HepG2 (cell line): ENCODE data around the gene ZFP90. TPM values are rescaled to one million over a fixed set of nuclear protein-coding genes. Genes with fewer than 3 reads are reported as not detected.

Experiments
- ELF4 ChIP-seq: sonication (generic); formaldehyde crosslinking; IDR thresholded peaks from 2 replicates; pipeline ENCODE4 v1.5.0; 2020; ENCODE audit warnings: missing genetic modification reagents, mild to moderate bottlenecking, moderate library complexity, borderline replicate concordance
- FOXM1 ChIP-seq: sonication (generic); formaldehyde crosslinking; IDR thresholded peaks from 2 replicates; pipeline ENCODE4 v1.5.0; 2020; ENCODE audit warnings: missing genetic modification reagents
- HIVEP1 ChIP-seq: sonication (generic); formaldehyde crosslinking; IDR thresholded peaks from 2 replicates; pipeline ENCODE4 v1.4.0; 2020; ENCODE audit warnings: mild to moderate bottlenecking, missing genetic modification reagents
- KDM1A ChIP-seq: IDR thresholded peaks from 2 replicates; pipeline ENCODE4 v1.6.1; 2016; ENCODE audit warnings: missing compliant biosample characterization
- MYNN ChIP-seq: sonication (generic); formaldehyde crosslinking; IDR thresholded peaks from 2 replicates; pipeline ENCODE4 v1.4.0; 2020; ENCODE audit warnings: mild to moderate bottlenecking, low read depth, missing genetic modification reagents
- NR3C1 ChIP-seq: sonication (generic); formaldehyde crosslinking; IDR thresholded peaks from 2 replicates; pipeline ENCODE4 v1.4.0; 2020; ENCODE audit warnings: missing genetic modification reagents
- PITX1 ChIP-seq: sonication (generic); formaldehyde crosslinking; IDR thresholded peaks from 2 replicates; pipeline ENCODE4 v1.5.1; 2020; ENCODE audit warnings: mild to moderate bottlenecking, missing genetic modification reagents
- RAD51 ChIP-seq: fragments of 450-650 bp; IDR thresholded peaks from 2 replicates; pipeline ENCODE4 v1.6.1; 2016; ENCODE audit warnings: borderline replicate concordance
- REXO4 ChIP-seq: sonication (generic); formaldehyde crosslinking; IDR thresholded peaks from 2 replicates; pipeline ENCODE4 v1.8.0; 2022; ENCODE audit warnings: missing genetic modification reagents, mild to moderate bottlenecking, borderline replicate concordance
- RFX3 ChIP-seq: IDR thresholded peaks from 2 replicates; pipeline ENCODE4 v1.6.1; 2016; ENCODE audit warnings: missing biosample characterization, missing genetic modification reagents
- SMARCC2 ChIP-seq: fragments of 450-650 bp; IDR thresholded peaks from 2 replicates; pipeline ENCODE4 v1.6.1; 2017; ENCODE audit warnings: antibody characterized with exemption, mild to moderate bottlenecking
- SP2 ChIP-seq: sonication (generic); formaldehyde crosslinking; IDR thresholded peaks from 2 replicates; pipeline ENCODE4 v1.5.1; 2020; ENCODE audit warnings: mild to moderate bottlenecking, missing genetic modification reagents
- SPEN ChIP-seq: sonication (generic); formaldehyde crosslinking; IDR thresholded peaks from 2 replicates; pipeline ENCODE4 v1.5.1; 2020; ENCODE audit warnings: low read depth, mild to moderate bottlenecking, missing genetic modification reagents
- SRY ChIP-seq: sonication (generic); formaldehyde crosslinking; IDR thresholded peaks from 2 replicates; pipeline ENCODE4 v1.8.0; 2022; ENCODE audit warnings: mild to moderate bottlenecking, missing genetic modification reagents
- ZNF781 ChIP-seq: sonication (generic); formaldehyde crosslinking; IDR thresholded peaks from 2 replicates; pipeline ENCODE4 v1.5.1; 2020; ENCODE audit warnings: borderline replicate concordance, mild to moderate bottlenecking, missing genetic modification reagents; ENCODE audit errors: not compliant biosample characterization
- ZNF883 ChIP-seq: sonication (generic); formaldehyde crosslinking; IDR thresholded peaks from 2 replicates; pipeline ENCODE4 v1.5.1; 2020; ENCODE audit warnings: mild to moderate bottlenecking, missing genetic modification reagents; ENCODE audit errors: not compliant biosample characterization
- polyA plus RNA-seq, 8 experiments: library from polyadenylated mRNA; depleted of rRNA in 3 of 8; stranded (reverse) in 7 of 8; unstranded in 1 of 8; fragments of >200 nt; fragmentation: Illumina TruSeq in 4 of 8; extraction: Trizol in 4 of 8; gene quantifications; 2 replicates each; pipeline versions ENCODE4 v1.2.1 to v1.2.3, GENCODE V29; 2011 to 2016; ENCODE audit warnings: low read depth in 4 of 8, missing spikeins in 1 of 8, mixed read lengths in 1 of 8; ENCODE audit not compliant: insufficient read depth in 1 of 8
- total RNA-seq, 5 experiments: library from RNA; depleted of rRNA; stranded (reverse); fragments of >200 nt; fragmentation: Illumina TruSeq; extraction: Trizol; gene quantifications; 2 replicates each; pipeline ENCODE4 v1.2.3, GENCODE V29; 2016; ENCODE audit warnings: low read depth in 1 of 5
- TF ChIP-seq, protein P1 (sequence below): sonication (generic); formaldehyde crosslinking; IDR thresholded peaks from 2 replicates; pipeline ENCODE4 v1.5.0; 2020; ENCODE audit warnings: mild to moderate bottlenecking, missing genetic modification reagents
- TF ChIP-seq, protein P2 (sequence below): sonication (generic); formaldehyde crosslinking; IDR thresholded peaks from 2 replicates; pipeline ENCODE4 v1.5.1; 2020; ENCODE audit warnings: mild to moderate bottlenecking, moderate library complexity, missing genetic modification reagents
- TF ChIP-seq, protein P3 (sequence below): sonication (generic); formaldehyde crosslinking; IDR thresholded peaks from 2 replicates; pipeline ENCODE4 v1.8.1; 2022; ENCODE audit warnings: mild to moderate bottlenecking, missing genetic modification reagents
- TF ChIP-seq, protein P4 (sequence below): sonication (generic); formaldehyde crosslinking; IDR thresholded peaks from 2 replicates; pipeline ENCODE4 v1.5.0; 2020; ENCODE audit warnings: mild to moderate bottlenecking, missing genetic modification reagents, borderline replicate concordance
- TF ChIP-seq, protein P5 (sequence below): sonication (generic); formaldehyde crosslinking; IDR thresholded peaks from 2 replicates; pipeline ENCODE4 v1.4.0; 2020; ENCODE audit warnings: missing genetic modification reagents, borderline replicate concordance

ZFP90 gene
- total and polyA plus RNA-seq, 2 of the 13 experiments (the other 11 are each of a cell fraction or from before 2014, with no cell fraction given) = 17.6 to 18.9 TPM

- TF ChIP-seq PITX1 (CRISPR knock-in tag) (peak; percentile 62), SP2 (CRISPR knock-in tag) (no peak), ELF4 (CRISPR knock-in tag) (no peak), RFX3 (no peak), MYNN (no peak), NR3C1 (CRISPR knock-in tag) (no peak), FOXM1 (no peak), KDM1A (no peak), ZNF883 (peak; percentile 60), SRY (no peak), SMARCC2 (no peak), HIVEP1 (CRISPR knock-in tag) (0 out of 2 replicates have a peak, but pooled peaks have one; percentile 21), SPEN (CRISPR knock-in tag) (peak; percentile 64; the same call in 1 of the 2 replicates), REXO4 (CRISPR knock-in tag) (no peak), RAD51 (no peak), ZNF781 (CRISPR knock-in tag) (no peak)
- TF ChIP-seq, protein P1, sequence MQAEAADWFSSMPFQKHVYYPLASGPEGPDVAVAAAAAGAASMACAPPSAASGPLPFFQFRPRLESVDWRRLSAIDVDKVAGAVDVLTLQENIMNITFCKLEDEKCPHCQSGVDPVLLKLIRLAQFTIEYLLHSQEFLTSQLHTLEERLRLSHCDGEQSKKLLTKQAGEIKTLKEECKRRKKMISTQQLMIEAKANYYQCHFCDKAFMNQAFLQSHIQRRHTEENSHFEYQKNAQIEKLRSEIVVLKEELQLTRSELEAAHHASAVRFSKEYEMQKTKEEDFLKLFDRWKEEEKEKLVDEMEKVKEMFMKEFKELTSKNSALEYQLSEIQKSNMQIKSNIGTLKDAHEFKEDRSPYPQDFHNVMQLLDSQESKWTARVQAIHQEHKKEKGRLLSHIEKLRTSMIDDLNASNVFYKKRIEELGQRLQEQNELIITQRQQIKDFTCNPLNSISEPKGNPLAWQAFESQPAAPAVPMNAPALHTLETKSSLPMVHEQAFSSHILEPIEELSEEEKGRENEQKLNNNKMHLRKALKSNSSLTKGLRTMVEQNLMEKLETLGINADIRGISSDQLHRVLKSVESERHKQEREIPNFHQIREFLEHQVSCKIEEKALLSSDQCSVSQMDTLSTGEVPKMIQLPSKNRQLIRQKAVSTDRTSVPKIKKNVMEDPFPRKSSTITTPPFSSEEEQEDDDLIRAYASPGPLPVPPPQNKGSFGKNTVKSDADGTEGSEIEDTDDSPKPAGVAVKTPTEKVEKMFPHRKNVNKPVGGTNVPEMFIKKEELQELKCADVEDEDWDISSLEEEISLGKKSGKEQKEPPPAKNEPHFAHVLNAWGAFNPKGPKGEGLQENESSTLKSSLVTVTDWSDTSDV = 0 out of 2 replicates have a peak, but pooled peaks have one; percentile 50
- TF ChIP-seq, protein P2, sequence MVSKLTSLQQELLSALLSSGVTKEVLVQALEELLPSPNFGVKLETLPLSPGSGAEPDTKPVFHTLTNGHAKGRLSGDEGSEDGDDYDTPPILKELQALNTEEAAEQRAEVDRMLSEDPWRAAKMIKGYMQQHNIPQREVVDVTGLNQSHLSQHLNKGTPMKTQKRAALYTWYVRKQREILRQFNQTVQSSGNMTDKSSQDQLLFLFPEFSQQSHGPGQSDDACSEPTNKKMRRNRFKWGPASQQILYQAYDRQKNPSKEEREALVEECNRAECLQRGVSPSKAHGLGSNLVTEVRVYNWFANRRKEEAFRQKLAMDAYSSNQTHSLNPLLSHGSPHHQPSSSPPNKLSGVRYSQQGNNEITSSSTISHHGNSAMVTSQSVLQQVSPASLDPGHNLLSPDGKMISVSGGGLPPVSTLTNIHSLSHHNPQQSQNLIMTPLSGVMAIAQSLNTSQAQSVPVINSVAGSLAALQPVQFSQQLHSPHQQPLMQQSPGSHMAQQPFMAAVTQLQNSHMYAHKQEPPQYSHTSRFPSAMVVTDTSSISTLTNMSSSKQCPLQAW (CRISPR knock-in tag) = peak; percentile 57; the same call in 1 of the 2 replicates
- TF ChIP-seq, protein P3, sequence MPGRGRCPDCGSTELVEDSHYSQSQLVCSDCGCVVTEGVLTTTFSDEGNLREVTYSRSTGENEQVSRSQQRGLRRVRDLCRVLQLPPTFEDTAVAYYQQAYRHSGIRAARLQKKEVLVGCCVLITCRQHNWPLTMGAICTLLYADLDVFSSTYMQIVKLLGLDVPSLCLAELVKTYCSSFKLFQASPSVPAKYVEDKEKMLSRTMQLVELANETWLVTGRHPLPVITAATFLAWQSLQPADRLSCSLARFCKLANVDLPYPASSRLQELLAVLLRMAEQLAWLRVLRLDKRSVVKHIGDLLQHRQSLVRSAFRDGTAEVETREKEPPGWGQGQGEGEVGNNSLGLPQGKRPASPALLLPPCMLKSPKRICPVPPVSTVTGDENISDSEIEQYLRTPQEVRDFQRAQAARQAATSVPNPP (CRISPR knock-in tag) = no peak
- TF ChIP-seq, protein P4, sequence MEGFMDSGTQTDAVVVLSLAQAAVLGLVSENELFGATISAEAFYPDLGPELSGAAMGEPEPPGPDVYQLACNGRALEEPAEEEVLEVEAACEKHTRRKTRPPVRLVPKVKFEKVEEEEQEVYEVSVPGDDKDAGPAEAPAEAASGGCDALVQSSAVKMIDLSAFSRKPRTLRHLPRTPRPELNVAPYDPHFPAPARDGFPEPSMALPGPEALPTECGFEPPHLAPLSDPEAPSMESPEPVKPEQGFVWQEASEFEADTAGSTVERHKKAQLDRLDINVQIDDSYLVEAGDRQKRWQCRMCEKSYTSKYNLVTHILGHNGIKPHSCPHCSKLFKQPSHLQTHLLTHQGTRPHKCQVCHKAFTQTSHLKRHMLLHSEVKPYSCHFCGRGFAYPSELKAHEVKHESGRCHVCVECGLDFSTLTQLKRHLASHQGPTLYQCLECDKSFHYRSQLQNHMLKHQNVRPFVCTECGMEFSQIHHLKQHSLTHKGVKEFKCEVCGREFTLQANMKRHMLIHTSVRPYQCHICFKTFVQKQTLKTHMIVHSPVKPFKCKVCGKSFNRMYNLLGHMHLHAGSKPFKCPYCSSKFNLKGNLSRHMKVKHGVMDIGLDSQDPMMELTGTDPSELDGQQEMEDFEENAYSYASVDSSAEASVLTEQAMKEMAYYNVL (CRISPR knock-in tag) = no peak
- TF ChIP-seq, protein P5, sequence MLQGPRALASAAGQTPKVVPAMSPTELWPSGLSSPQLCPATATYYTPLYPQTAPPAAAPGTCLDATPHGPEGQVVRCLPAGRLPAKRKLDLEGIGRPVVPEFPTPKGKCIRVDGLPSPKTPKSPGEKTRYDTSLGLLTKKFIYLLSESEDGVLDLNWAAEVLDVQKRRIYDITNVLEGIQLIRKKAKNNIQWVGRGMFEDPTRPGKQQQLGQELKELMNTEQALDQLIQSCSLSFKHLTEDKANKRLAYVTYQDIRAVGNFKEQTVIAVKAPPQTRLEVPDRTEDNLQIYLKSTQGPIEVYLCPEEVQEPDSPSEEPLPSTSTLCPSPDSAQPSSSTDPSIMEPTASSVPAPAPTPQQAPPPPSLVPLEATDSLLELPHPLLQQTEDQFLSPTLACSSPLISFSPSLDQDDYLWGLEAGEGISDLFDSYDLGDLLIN (CRISPR knock-in tag) = 0 out of 2 replicates have a peak, but pooled peaks have one; percentile 40
Measured at GRCh38 chr16:68590201-68590994, 51.3 kb downstream of the ZFP90 start (continued).
